A549 treated with AZD9567 at 1 μM for 4 hours (cell line): ENCODE results near the gene KIF5A. TPM values are rescaled to one million over a fixed set of nuclear protein-coding genes. Genes with fewer than 3 reads are reported as not detected.

Source experiments
- total RNA-seq: library from RNA; stranded (reverse); fragments of 200-300 nt; extraction: Qiagen RNA extraction; gene quantifications from 5 replicates; pipeline ENCODE4 v1.2.3, GENCODE V29; 2022; ENCODE audit not compliant: insufficient read depth

Gene KIF5A
- 0.17 to 0.32 TPM (median 0.26 TPM) in 4 of 5 replicates, not detected in the other for total RNA-seq

DNA sequence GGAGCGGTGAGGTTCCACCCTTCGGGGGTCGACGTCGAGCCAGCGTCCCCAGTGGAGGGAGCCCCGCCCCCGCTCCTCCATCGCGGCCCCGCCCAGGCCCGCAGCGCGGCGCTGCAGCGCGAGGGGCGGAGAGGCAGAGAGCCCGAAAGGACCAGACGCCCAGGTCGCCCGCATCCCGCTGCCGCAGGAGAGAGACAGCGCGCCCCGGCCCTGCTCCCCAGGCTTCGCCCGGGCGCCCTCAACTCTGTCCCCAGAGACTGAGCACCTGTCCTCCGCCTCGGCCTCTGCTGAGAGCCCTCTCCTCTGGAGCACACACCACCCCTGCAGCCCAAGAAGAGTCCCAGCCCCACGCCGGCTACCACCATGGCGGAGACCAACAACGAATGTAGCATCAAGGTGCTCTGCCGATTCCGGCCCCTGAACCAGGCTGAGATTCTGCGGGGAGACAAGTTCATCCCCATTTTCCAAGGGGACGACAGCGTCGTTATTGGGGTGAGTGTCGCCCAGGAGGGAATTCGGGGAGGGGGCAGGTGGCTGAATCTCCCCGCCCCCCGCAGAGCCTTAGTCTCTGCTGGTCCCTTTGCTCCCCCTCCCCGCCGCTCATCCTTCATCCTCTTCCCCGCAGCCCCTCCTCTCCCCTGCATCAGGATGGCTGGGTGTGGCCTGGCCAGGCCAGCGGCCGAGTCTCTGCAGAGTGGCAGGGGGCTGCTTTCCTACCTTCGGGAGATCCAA, at the start of gene KIF5A:
Gene KIF5A, plus strand, starts transcription at position 136 of the 732 bp plus-strand sequence. Its CDS starts 228 bp downstream, at position 364.

DNA sequence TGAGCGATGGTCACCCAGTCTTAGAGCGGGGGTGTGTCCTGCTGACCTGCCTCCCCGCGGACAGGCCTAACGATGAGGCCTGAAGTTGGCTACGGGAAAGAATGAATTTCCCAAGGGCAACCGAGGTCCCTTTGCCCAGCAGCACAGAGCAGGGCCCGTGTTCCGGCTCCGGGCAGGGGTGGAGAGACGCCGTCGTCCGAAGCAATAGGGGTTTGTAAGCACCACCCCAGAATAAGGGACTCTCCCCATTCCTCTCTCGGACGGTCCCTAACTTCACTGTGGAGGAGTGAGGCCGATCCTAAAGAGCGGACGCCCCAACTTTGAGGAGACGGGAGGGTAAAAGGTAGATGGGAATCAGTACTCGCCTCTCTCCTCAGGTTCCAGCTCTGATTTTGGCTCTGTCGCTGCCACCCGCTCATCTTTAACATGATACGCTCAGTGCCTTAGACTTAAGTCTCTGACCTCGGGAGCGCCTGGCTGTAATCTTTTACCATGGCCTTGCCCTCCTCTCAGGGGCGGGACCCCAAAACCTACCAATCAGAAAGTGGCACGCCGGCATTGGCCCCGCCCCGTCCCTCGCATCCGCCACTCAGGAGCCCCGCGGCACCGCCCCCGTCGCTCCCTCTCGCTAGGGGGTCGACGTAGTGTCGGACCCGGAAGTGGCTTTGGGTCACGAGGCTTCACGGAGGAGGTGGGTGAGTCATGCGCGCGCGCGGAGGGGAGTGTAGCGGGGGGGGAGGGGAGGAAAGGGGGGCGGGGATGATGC, 29.6 kb upstream of the KIF5A start, which contains the start of gene DDIT3:
Gene DDIT3, minus strand, starts transcription at position 462 of the 766 bp plus-strand sequence. CDS start 3,108 bp downstream, outside the sequence.

DNA sequence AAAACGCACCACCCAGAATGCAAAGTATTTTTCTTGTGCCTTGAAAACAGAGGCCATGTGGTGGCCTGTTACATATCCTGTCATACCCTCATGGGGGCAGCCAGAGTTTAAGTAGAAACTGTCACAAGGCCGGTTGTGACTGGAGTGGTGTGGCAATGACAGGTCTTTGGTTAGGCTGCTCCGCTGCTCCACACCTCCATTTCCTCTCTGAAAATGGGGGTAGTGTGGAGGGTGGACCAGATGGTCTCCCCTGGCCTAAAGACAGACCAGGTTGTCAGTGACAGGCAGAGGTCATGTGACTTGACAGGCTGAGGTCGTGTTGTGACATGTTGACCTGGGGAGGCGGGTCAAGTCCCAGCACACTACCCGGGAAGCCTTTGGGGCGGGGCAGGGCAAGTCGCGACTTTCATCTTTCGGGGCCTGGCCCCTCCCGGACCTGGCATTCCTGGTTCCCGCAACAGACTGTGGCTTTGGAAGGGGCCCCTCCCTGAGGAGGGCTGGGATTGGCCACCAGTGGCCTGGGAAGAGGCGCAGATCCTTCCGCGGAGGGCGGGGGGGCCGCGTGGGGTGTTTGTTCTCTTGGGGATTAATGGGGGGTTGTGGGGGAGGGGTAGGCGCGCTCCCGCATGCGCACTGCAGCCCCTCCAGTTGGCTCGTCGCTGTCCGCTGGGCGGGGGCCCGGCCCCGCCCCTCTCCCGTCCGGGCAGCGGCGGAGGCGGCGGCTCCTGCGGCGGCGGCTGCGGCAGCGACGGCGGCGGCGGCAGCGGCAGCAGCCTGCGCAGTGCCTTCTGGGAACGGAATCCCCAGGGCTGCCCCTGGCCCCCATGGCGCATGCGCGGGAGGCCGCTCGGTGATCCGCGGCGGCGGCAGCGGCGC, 27.6 kb upstream of the KIF5A start, which contains the start of gene MBD6:
Gene MBD6, plus strand, starts transcription at position 814 of the 876 bp plus-strand sequence. CDS start 1,480 bp downstream, outside the sequence.

DNA sequence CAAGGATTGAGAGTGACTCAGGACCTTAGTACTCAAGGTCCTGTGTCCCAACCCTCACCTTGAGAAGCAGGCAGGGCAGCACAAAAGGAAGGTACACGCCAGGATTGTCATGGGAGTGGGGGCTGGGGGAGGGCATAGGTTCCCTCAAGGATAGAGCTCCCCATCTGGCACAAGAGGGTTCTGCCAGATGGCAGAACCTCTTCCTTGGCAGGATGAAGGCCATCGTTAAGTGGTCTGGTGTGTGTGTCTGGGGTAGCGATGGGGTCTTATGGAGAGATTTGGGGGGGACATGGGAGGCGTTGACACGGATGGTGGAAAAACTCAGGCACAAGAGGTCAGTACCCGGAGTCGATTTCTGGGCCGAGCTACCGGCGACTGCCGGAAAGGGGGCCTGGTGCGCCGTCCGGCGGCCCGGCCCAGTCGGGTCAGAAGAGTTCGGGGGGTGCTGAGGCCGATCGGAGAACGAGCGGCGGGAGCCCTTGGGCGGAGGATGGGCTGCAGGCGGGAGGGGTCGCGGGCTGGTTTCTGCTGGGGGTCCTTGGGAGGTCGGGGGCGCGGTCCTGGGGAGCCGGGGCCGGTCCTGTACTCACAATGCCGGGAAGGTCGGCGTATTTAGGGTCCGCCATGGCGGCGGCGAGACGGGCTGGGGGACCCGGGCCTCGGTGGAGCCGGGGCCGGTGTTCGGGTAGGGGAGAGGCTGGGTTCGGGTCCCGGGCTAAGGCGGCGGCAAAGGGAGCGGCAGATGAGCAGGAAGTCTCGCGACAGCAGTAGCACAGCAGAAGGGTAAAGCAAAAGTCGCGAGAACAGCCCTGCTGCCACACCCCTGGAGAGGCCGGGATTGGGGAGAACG, 3.2 kb upstream of the KIF5A start, which contains the start of gene DCTN2:
Gene DCTN2, minus strand, starts transcription at position 755 of the 850 bp plus-strand sequence. Its CDS starts 129 bp downstream, at position 626.

DNA sequence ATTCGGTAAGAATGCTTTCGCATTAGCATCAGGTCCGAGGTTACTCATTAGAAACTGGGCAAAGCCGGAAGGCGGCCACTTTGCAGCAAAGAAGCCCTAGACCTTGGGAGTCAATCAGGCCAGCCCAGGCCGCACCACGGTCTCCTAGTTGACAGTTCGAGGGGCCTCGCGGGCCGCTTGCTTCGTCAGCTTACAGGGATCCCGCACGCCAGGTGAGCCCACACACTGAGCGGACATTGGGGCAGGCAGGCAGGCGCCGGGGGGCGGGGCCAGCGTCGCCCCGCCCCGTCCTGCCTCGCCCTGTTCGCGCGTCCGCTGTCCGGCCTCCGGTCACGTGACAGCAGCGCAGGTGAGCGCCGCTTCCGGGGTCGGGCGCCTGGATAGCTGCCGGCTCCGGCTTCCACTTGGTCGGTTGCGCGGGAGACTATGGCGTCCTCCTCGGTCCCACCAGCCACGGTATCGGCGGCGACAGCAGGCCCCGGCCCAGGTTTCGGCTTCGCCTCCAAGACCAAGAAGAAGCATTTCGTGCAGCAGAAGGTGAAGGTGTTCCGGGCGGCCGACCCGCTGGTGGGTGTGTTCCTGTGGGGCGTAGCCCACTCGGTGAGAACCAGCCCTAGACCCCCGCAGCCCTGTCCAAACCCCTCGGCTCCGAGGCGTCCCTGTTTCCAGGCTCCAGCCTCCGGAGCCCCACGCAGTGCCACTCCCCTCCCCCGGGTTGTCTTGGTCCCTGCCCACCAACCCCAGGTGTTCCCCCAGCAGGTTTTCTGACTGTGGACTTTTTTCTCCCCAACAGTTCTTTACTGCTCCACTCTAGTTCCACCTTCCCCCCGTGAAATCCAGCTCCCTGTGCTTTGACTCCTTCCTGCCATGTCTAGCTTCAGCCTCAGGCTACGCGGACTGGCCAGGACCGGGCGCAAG, 41.3 kb downstream of the KIF5A start, which contains the start of gene PIP4K2C:
Gene PIP4K2C, plus strand, starts transcription at position 329 of the 918 bp plus-strand sequence. Its CDS starts 98 bp downstream, at position 427.

DNA sequence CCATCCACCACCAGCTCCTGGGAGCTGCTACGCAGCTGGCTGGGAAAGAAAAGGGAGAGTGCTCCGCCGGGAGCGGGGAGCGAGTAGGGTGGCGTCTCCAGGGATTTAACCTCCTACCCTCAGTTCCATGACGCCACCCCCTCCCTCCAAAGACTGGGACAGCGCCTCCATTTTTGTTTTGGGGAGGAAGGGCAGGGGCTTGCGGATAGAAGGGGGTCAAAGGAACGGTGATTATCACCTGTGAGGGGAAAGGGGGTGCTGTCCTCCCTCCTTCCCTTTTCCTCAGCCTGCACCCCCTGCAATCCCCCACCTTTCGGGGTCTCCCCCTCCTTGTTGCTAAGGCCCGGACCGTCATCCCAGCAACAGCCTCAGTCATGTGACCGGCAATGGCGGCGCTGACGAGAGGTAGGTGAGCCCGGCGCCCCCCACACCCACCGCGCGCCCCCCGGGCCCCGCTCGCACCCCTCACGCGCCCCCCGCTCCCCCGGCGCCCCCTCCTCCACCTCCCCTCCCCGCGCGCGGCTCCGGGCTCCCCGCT, 54.7 kb downstream of the KIF5A start, which contains the start of gene DTX3:
Gene DTX3, plus strand, starts transcription at position 371 of the 538 bp plus-strand sequence. CDS start 1,694 bp downstream, outside the sequence.

DNA sequence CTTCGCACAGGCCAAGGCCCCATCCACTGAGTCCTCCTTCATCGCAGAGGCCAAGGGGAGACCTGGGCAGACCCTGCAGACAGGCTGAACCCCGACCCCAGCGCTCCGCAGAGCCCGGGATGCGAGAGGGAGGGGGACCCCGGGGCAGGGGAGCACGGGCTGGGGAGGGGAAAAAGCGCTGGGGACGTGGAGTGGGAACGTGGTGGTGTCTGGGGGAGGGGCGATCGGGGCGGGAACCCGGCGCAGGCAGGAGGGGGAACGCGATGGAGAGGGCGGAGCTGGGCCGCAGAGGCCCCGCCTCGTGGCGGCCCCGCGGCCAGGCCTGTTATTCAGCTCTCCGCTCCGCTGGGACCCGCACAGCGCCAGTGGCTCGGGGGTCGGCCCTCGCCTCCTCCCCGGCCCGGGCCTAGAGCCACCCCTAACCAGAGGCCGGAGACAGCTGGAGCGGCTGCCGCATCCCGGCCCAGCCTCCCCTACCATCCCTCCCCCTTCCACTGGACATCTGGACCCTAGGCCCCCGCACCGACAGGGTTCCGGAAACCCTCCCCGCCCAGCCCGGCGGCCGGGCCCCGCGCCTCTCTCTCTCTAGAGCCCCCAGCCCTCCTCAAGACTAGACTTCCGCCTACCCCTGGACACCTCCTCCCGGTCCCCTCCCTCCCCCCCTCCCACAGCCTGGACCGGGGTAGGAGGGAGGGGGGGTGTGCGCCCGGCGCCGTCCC, 61.4 kb downstream of the KIF5A start, which contains the start of gene ARHGEF25:
Gene ARHGEF25, plus strand, starts transcription at position 328 of the 719 bp plus-strand sequence. CDS start 460 bp downstream, outside the sequence.

DNA sequence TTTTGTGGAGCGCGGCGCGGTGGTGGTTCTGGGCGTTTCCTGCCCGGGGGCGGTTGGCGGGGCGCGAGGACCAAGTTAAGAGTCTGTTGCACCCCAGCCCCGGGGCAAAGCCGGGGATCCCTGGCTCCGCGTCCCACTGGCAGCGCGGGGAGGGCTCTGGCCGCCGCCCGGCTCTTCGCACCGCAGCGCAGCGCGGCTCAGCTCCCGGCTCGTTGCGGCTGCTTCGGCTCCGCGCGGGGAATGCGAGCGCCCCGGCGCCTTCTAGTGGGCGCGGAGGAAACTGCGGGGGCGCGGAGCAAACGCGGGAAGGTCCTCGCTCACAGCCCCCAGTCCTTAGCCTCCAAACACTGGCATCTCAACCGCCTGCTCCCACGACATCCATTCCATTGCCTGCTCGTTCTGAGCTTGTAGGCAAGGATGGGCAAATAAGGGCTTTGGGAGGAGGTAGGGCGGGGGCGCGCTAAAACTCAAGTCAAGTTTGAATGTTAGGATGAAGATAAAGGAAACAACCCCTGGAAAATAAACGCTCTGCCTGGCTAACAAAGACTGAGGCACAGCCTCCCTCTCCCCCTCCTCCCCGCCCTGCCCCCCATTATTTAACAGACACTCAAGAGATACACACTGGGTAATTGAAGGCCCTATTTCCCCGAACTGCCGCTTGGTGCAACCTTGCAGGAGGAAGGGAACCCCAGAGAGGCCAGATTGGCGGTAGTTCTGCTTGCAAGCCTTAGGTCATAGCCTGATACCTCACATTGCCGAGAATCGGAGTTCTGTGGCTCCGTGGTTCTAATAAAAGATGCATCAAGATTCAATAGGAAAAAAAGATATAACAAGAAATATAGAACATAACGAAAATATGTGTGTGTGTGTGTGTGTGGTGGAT, 83.4 kb downstream of the KIF5A start, which contains the start of gene B4GALNT1:
Gene B4GALNT1, minus strand, starts transcription at position 244 of the 883 bp plus-strand sequence. CDS start 1,069 bp downstream, outside the sequence.

Other genes with a start within 250 kb of the KIF5A start
- gene R3HDM2, start 119.0 kb upstream of the KIF5A start, total RNA-seq, result 8.0 to 10.9 TPM (median 8.4 TPM) in 5 replicates
- 0.03 to 0.06 TPM in 2 of 5 replicates, not detected in the others for gene INHBC, start 115.3 kb upstream of the KIF5A start, total RNA-seq
- 0.05 to 0.07 TPM in 2 of 5 replicates, not detected in the others for gene INHBE, start 94.7 kb upstream of the KIF5A start, total RNA-seq
- gene GLI1, start 90.3 kb upstream of the KIF5A start, total RNA-seq, result 3.0 to 6.8 TPM (median 4.2 TPM) in 5 replicates
- 0.52 to 1.1 TPM (median 0.55 TPM) in 4 of 5 replicates, not detected in the other for gene ARHGAP9, start 70.2 kb upstream of the KIF5A start, total RNA-seq
- gene MARS1, start 62.0 kb upstream of the KIF5A start, total RNA-seq, result 120 to 228 TPM (median 148 TPM) in 5 replicates
- 25.3 to 34.3 TPM (median 31.4 TPM) in 5 replicates for gene DDIT3, start 29.5 kb upstream of the KIF5A start, total RNA-seq
- 7.9 to 27.8 TPM (median 25.9 TPM) in 5 replicates for gene MBD6, start 27.2 kb upstream of the KIF5A start, total RNA-seq
- 113 to 139 TPM (median 118 TPM) in 5 replicates for gene DCTN2, start 2.9 kb upstream of the KIF5A start, total RNA-seq
- 39.5 to 42.5 TPM (median 40.2 TPM) in 5 replicates for gene PIP4K2C, start 41.1 kb downstream of the KIF5A start, total RNA-seq
- 11.8 to 16.9 TPM (median 16.2 TPM) in 5 replicates for gene DTX3, start 54.8 kb downstream of the KIF5A start, total RNA-seq
- 5.0 to 22.2 TPM (median 5.9 TPM) in 5 replicates for gene ARHGEF25, start 61.4 kb downstream of the KIF5A start, total RNA-seq
- gene B4GALNT1, start 83.2 kb downstream of the KIF5A start, total RNA-seq, result 33.1 to 44.2 TPM (median 39.2 TPM) in 5 replicates
- gene OS9, start 144.1 kb downstream of the KIF5A start, total RNA-seq, result 115 to 117 TPM (median 116 TPM) in 5 replicates
- gene AGAP2, start 188.7 kb downstream of the KIF5A start, total RNA-seq, result 0.09 to 0.16 TPM (median 0.12 TPM) in 4 of 5 replicates, not detected in the other
- 15.7 to 20.3 TPM (median 16.1 TPM) in 5 replicates for gene TSPAN31, start 195.0 kb downstream of the KIF5A start, total RNA-seq
- gene CDK4, start 202.3 kb downstream of the KIF5A start, total RNA-seq, result 232 to 253 TPM (median 250 TPM) in 5 replicates
- gene MARCHF9, start 205.1 kb downstream of the KIF5A start, total RNA-seq, result 4.7 to 8.0 TPM (median 7.2 TPM) in 5 replicates
- gene CYP27B1, start 217.0 kb downstream of the KIF5A start, total RNA-seq, result 0.79 to 3.1 TPM (median 2.3 TPM) in 5 replicates
- gene METTL1, start 222.1 kb downstream of the KIF5A start, total RNA-seq, result 59.2 to 71.4 TPM (median 60.7 TPM) in 5 replicates
- gene EEF1AKMT3, start 222.6 kb downstream of the KIF5A start, total RNA-seq, result 4.1 to 5.3 TPM (median 4.6 TPM) in 5 replicates
- gene TSFM, start 232.7 kb downstream of the KIF5A start, total RNA-seq, result 69.0 to 74.2 TPM (median 71.0 TPM) in 5 replicates